Nephron (organoid): ENCODE measurements around the gene DGKE.

Source experiments
- H3K27ac Mint-ChIP-seq, 3 experiments: 2 replicates each; pipeline ENCODE4 v1.8.0; 2020; ENCODE audit warnings: mixed read lengths in 3 of 3, mild to moderate bottlenecking in 2 of 3, moderate library complexity in 1 of 3
- H3K27me3 Mint-ChIP-seq: 2 replicates; pipeline ENCODE4 v1.8.0; 2021; ENCODE audit warnings: low read depth, mild to moderate bottlenecking, moderate library complexity, mixed read lengths
- H3K36me3 Mint-ChIP-seq: 2 replicates; pipeline ENCODE4 v1.8.0; 2020; ENCODE audit warnings: low read depth, mixed read lengths
- H3K4me1 Mint-ChIP-seq: 2 replicates; pipeline ENCODE4 v1.8.0; 2020; ENCODE audit warnings: mixed read lengths
- H3K4me3 Mint-ChIP-seq, 3 experiments: 2 replicates each; pipeline ENCODE4 v1.8.0; 2020; ENCODE audit warnings: mild to moderate bottlenecking in 3 of 3, mixed read lengths in 3 of 3, moderate library complexity in 2 of 3
- H3K9me3 Mint-ChIP-seq: 2 replicates; pipeline ENCODE4 v1.8.0; 2020; ENCODE audit warnings: mixed read lengths
- TF ChIP-seq, protein P1 (sequence below), 3 experiments: fragments of 200-600 bp; sonication (generic); IDR thresholded peaks; one replicate each; pipeline ENCODE4 v1.5.0; 2021; ENCODE audit warnings: antibody characterized with exemption in 3 of 3; ENCODE audit not compliant: unreplicated experiment in 3 of 3

Gene DGKE

DNA sequence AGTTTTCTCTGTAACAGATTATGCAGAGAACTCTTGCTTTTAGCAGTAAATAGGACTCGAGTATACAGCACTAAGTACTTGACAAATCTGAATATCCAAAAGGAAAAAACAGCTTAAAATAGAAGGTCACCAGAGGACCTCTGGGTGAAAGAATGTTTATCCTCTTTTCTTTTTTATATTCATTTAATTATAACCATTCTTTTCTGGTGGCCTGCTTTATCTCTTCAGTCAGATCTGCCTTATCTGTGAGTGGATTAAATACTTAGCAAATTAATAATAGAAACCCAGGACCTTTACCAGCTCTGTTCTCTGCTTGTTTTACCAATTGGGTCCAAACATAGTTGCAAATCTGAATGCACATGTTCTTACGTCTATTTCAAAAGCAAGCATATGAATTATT is 8.6 kb downstream of the DGKE start:
- TF ChIP-seq, protein P1, sequence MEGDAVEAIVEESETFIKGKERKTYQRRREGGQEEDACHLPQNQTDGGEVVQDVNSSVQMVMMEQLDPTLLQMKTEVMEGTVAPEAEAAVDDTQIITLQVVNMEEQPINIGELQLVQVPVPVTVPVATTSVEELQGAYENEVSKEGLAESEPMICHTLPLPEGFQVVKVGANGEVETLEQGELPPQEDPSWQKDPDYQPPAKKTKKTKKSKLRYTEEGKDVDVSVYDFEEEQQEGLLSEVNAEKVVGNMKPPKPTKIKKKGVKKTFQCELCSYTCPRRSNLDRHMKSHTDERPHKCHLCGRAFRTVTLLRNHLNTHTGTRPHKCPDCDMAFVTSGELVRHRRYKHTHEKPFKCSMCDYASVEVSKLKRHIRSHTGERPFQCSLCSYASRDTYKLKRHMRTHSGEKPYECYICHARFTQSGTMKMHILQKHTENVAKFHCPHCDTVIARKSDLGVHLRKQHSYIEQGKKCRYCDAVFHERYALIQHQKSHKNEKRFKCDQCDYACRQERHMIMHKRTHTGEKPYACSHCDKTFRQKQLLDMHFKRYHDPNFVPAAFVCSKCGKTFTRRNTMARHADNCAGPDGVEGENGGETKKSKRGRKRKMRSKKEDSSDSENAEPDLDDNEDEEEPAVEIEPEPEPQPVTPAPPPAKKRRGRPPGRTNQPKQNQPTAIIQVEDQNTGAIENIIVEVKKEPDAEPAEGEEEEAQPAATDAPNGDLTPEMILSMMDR (IDR thresholded peaks at IDR 0.05; ENCODE audit: unreplicated experiment in 3 of 3) = no peak
- H3K4me1 Mint-ChIP-seq = no peaks in the 10 kb centered on the region
- H3K36me3 Mint-ChIP-seq = peaks cover 4% of the 10 kb centered on the region
- H3K9me3 Mint-ChIP-seq = no peaks in the 10 kb centered on the region
- H3K4me3 Mint-ChIP-seq = no peak overlapping the region
- no peaks in the 10 kb centered on the region for H3K27me3 Mint-ChIP-seq
- no peak overlapping the region for H3K27ac Mint-ChIP-seq

DNA sequence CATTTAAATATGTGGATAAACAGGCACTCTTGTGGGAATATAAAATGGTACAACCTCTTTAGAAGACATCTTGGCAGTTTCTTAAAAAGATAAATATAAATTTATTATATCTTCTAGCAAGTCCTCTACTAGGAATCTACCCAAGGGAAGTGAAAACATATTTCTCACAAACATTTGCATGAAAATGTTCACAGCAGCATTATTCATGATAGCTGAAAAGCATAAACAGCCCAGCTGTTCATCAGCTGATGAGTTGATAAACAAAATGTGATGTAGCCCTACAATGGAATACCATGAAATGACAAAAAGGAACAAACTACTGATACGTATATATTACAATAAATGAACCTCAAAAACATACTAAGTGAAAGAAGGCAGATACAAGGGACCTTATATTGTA is 12.0 kb downstream of the DGKE start:
- no peak overlapping the region for H3K4me3 Mint-ChIP-seq
- peaks cover 16% of the 10 kb centered on the region for H3K36me3 Mint-ChIP-seq
- no peaks in the 10 kb centered on the region for H3K4me1 Mint-ChIP-seq
- H3K9me3 Mint-ChIP-seq = no peaks in the 10 kb centered on the region
- no peaks in the 10 kb centered on the region for H3K27me3 Mint-ChIP-seq
- TF ChIP-seq, protein P1 (IDR thresholded peaks at IDR 0.05; ENCODE audit: unreplicated experiment in 3 of 3) = no peak
- no peak overlapping the region for H3K27ac Mint-ChIP-seq

DNA sequence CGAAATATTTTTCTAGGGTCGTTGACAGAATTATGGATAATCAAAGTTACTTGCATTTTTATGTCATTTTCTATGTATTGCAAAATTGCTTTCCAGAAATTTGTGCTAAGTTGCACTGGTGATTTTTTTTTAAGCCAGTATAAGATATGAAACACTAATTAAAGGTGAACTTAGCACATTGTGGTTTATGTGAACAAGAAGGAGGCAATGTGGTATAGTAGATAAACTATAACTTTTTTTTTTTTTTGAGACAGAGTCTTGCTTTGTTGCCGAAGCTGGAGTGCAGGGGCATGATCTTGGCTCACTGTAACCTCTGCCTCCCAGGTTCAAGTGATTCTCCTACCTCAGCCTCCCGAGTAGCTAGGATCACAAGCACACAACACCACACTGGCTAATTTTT is 13.2 kb downstream of the DGKE start:
- H3K4me1 Mint-ChIP-seq = no peaks in the 10 kb centered on the region
- no peak overlapping the region for H3K27ac Mint-ChIP-seq
- H3K27me3 Mint-ChIP-seq = no peaks in the 10 kb centered on the region
- H3K4me3 Mint-ChIP-seq = no peak overlapping the region
- peaks cover 16% of the 10 kb centered on the region for H3K36me3 Mint-ChIP-seq
- TF ChIP-seq, protein P1 (IDR thresholded peaks at IDR 0.05; ENCODE audit: unreplicated experiment in 3 of 3) = no peak
- no peaks in the 10 kb centered on the region for H3K9me3 Mint-ChIP-seq

DNA sequence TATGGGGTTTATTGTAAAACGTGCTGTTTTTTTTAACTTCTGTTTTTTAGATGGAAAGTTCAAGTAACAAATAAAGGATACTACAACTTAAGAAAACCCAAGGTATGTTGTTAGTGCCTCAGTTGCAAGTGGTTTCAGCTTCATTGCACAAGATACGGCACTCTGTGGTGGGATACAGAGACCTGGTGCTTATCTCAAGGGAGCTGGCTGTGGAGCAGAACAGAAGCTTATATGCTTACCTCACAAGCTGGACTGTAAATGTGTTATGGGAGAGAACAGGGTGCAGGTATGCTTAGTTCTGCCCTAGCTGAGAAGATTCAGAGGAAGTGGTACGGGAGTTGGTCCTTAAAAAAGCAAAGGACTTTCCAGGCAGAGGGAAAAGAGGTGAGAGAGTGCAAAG is 15.2 kb downstream of the DGKE start:
- H3K27me3 Mint-ChIP-seq = no peaks in the 10 kb centered on the region
- TF ChIP-seq, protein P1 (IDR thresholded peaks at IDR 0.05; ENCODE audit: unreplicated experiment in 3 of 3) = no peak
- no peaks in the 10 kb centered on the region for H3K9me3 Mint-ChIP-seq

DNA sequence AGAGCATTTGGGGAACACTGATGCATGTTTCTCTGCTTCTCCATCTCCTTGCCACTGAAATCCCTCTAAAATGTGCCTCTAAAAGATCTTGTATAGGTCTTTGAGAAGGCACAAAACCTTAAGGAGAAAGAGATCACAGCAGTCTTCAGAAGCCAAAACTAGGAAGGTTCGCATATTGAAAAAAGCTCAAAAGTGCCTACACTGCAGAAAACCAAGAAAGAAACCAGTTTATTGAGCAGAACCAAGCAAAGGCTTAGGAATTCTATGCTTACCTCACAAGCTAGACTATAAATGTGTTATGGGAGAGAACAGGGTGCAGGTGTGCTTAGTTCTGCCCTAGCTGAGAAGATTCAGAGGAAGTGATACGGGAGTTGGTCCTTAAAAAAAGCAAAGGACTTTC is 16.6 kb downstream of the DGKE start:
- H3K27me3 Mint-ChIP-seq = no peaks in the 10 kb centered on the region
- H3K4me1 Mint-ChIP-seq = no peaks in the 10 kb centered on the region
- TF ChIP-seq, protein P1 (IDR thresholded peaks at IDR 0.05; ENCODE audit: unreplicated experiment in 3 of 3) = no peak
- no peak overlapping the region for H3K4me3 Mint-ChIP-seq
- H3K27ac Mint-ChIP-seq = no peak overlapping the region
- peaks cover 20% of the 10 kb centered on the region for H3K36me3 Mint-ChIP-seq
- H3K9me3 Mint-ChIP-seq = no peaks in the 10 kb centered on the region

More for the DNA sequence above, 15.2 kb downstream of the DGKE start:
- Mint-ChIP-seq H3K27ac (no peak overlapping the region), H3K4me3 (no peak overlapping the region), H3K4me1 (no peaks in the 10 kb centered on the region), H3K36me3 (peaks cover 20% of the 10 kb centered on the region)

DNA sequence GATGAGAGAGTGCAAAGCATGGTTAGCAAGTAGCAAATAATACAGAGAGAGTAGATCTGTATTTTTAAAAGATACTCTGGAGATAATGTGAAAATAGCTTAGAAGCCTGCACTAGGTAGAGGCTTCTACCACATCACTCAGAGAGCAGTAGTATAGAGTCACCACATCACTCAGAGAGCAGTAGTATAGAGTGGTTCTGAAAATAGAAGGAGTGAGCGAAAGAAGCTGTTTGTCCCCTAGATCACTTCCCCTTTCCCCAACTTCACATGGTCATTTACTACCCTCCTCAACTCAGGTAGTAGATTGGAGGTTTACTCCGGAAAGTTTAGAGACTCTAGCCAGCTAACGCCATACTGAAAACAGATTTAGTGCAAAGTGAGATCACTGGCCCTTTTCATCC is 17.1 kb downstream of the DGKE start:
- H3K36me3 Mint-ChIP-seq = peaks cover 20% of the 10 kb centered on the region
- no peaks in the 10 kb centered on the region for H3K27me3 Mint-ChIP-seq
- H3K4me3 Mint-ChIP-seq = no peak overlapping the region
- TF ChIP-seq, protein P1 (IDR thresholded peaks at IDR 0.05; ENCODE audit: unreplicated experiment in 3 of 3) = no peak
- H3K4me1 Mint-ChIP-seq = no peaks in the 10 kb centered on the region
- no peak overlapping the region for H3K27ac Mint-ChIP-seq
- H3K9me3 Mint-ChIP-seq = no peaks in the 10 kb centered on the region
